HepG2 (cell line): ENCODE results near the gene CEBPE. TPM values are rescaled to one million over a fixed set of nuclear protein-coding genes. Genes with fewer than 3 reads are reported as not detected.

Experiments used
- AFF4 ChIP-seq: sonication (generic); formaldehyde crosslinking; IDR thresholded peaks from 2 replicates; pipeline ENCODE4 v1.4.0; 2020; ENCODE audit warnings: missing genetic modification reagents
- ARNT2 ChIP-seq: sonication (generic); formaldehyde crosslinking; IDR thresholded peaks from 2 replicates; pipeline ENCODE4 v1.8.0; 2022; ENCODE audit warnings: mild to moderate bottlenecking, low read depth, missing genetic modification reagents, moderate library complexity
- CBFB ChIP-seq: sonication (generic); formaldehyde crosslinking; IDR thresholded peaks from 2 replicates; pipeline ENCODE4 v1.4.0; 2020; ENCODE audit warnings: missing genetic modification reagents
- FOXK1 ChIP-seq: sonication (generic); formaldehyde crosslinking; IDR thresholded peaks from 2 replicates; pipeline ENCODE4 v1.4.0; 2020; ENCODE audit warnings: low read depth, missing genetic modification reagents, borderline replicate concordance
- GABPA ChIP-seq, 2 experiments: IDR thresholded peaks; 2 replicates each; pipeline ENCODE4 v1.6.1; 2011 to 2016; ENCODE audit warnings: low read depth in 2 of 2, low read length in 1 of 2, missing biosample characterization in 1 of 2, missing genetic modification characterization in 1 of 2
- HMGA1 ChIP-seq: sonication (generic); formaldehyde crosslinking; conservative IDR thresholded peaks from 2 replicates; pipeline ENCODE4 v1.4.0; 2020; ENCODE audit warnings: missing genetic modification reagents
- HMGXB3 ChIP-seq: sonication (generic); formaldehyde crosslinking; IDR thresholded peaks from 2 replicates; pipeline ENCODE4 v1.4.0; 2020; ENCODE audit warnings: missing genetic modification reagents, borderline replicate concordance
- KAT7 ChIP-seq: IDR thresholded peaks from 2 replicates; pipeline ENCODE4 v1.6.1; 2018; ENCODE audit warnings: borderline replicate concordance, missing compliant biosample characterization
- KLF13 ChIP-seq: sonication (generic); formaldehyde crosslinking; IDR thresholded peaks from 2 replicates; pipeline ENCODE4 v1.4.0; 2020; ENCODE audit warnings: mild to moderate bottlenecking, missing genetic modification reagents
- KLF16 ChIP-seq, 2 experiments: sonication (generic) in 1 of 2; formaldehyde crosslinking in 1 of 2; IDR thresholded peaks; 2 replicates each; pipeline versions ENCODE4 v1.6.1 to v1.8.0; 2016 to 2023; ENCODE audit warnings: missing genetic modification reagents in 2 of 2, missing compliant biosample characterization in 1 of 2
- MAFK ChIP-seq, 2 experiments: IDR thresholded peaks in 1 of 2; conservative IDR thresholded peaks in 1 of 2; 2 replicates each; pipeline ENCODE4 v1.6.1; 2011; ENCODE audit warnings: improper control_type of control experiment in 2 of 2, low read length in 2 of 2
- NKX3-1 ChIP-seq: sonication (generic); formaldehyde crosslinking; IDR thresholded peaks from 2 replicates; pipeline ENCODE4 v1.5.0; 2020; ENCODE audit warnings: missing genetic modification reagents
- PHF21A ChIP-seq: sonication (generic); formaldehyde crosslinking; IDR thresholded peaks from 2 replicates; pipeline ENCODE4 v1.5.0; 2020; ENCODE audit warnings: mild to moderate bottlenecking, missing genetic modification reagents
- RFXANK ChIP-seq: IDR thresholded peaks from 2 replicates; pipeline ENCODE4 v1.6.1; 2016
- SIN3B ChIP-seq: fragments of 150-350 bp; IDR thresholded peaks from 2 replicates; pipeline ENCODE4 v1.6.1; 2014; ENCODE audit warnings: low read length
- SIX1 ChIP-seq: sonication (generic); formaldehyde crosslinking; IDR thresholded peaks from 2 replicates; pipeline ENCODE4 v1.4.0; 2020; ENCODE audit warnings: missing genetic modification reagents, borderline replicate concordance
- SNAPC2 ChIP-seq: sonication (generic); formaldehyde crosslinking; IDR thresholded peaks from 2 replicates; pipeline ENCODE4 v1.8.1; 2022; ENCODE audit warnings: mild to moderate bottlenecking, missing genetic modification reagents
- ZBTB49 ChIP-seq: sonication (generic); formaldehyde crosslinking; IDR thresholded peaks from 2 replicates; pipeline ENCODE4 v1.4.0; 2020; ENCODE audit warnings: missing genetic modification reagents, borderline replicate concordance
- ZNF124 ChIP-seq: sonication (generic); formaldehyde crosslinking; IDR thresholded peaks from 2 replicates; pipeline ENCODE4 v1.4.0; 2020; ENCODE audit warnings: missing genetic modification reagents
- ZNF225 ChIP-seq: sonication (generic); formaldehyde crosslinking; IDR thresholded peaks from 2 replicates; pipeline ENCODE4 v1.4.0; 2020; ENCODE audit warnings: mild to moderate bottlenecking, missing genetic modification reagents
- ZNF616 ChIP-seq: sonication (generic); formaldehyde crosslinking; IDR thresholded peaks from 2 replicates; pipeline ENCODE4 v1.5.0; 2020; ENCODE audit warnings: low read depth, mild to moderate bottlenecking, missing genetic modification reagents
- polyA plus RNA-seq, 8 experiments: library from polyadenylated mRNA; depleted of rRNA in 3 of 8; stranded (reverse) in 7 of 8; unstranded in 1 of 8; fragments of >200 nt; fragmentation: Illumina TruSeq in 4 of 8; extraction: Trizol in 4 of 8; gene quantifications; 2 replicates each; pipeline versions ENCODE4 v1.2.1 to v1.2.3, GENCODE V29; 2011 to 2016; ENCODE audit warnings: low read depth in 4 of 8, missing spikeins in 1 of 8, mixed read lengths in 1 of 8; ENCODE audit not compliant: insufficient read depth in 1 of 8
- total RNA-seq, 5 experiments: library from RNA; depleted of rRNA; stranded (reverse); fragments of >200 nt; fragmentation: Illumina TruSeq; extraction: Trizol; gene quantifications; 2 replicates each; pipeline ENCODE4 v1.2.3, GENCODE V29; 2016; ENCODE audit warnings: low read depth in 1 of 5

The CEBPE gene
- total and polyA plus RNA-seq, 2 of the 13 experiments (the other 11 are each of a cell fraction or from before 2014, with no cell fraction given), result 0.09 to 0.11 TPM

GRCh38 chr14:23076785-23077408, 42.2 kb downstream of the CEBPE start (continued):
- TF ChIP-seq AFF4 (no peak), FOXK1 (CRISPR knock-in tag) (no peak), RFXANK (no peak), MAFK (conservative IDR thresholded peaks at IDR 0.05 in 1 of 2, IDR thresholded peaks at IDR 0.05 in 1 of 2; ENCODE audit: low read length in 2 of 2) (peak; percentile 49 to 57; a peak in 3 of 4 replicates), HMGXB3 (CRISPR knock-in tag) (no peak), NKX3-1 (CRISPR knock-in tag) (no peak), ZNF616 (CRISPR knock-in tag) (no peak), ZBTB49 (CRISPR knock-in tag) (no peak), SIN3B (no peak), PHF21A (CRISPR knock-in tag) (no peak), KLF16 (CRISPR knock-in tag; IDR thresholded peaks at IDR 0.05) (0 out of 4 replicates have a peak, but pooled peaks of 1 of the 2 experiments have one; percentile 17), ZNF124 (CRISPR knock-in tag) (no peak), ARNT2 (CRISPR knock-in tag) (no peak), ZNF225 (CRISPR knock-in tag) (no peak), GABPA (IDR thresholded peaks at IDR 0.05; ENCODE audit: low read depth, low read length) (no peak), GABPA (CRISPR knock-in tag; IDR thresholded peaks at IDR 0.05; ENCODE audit: low read depth) (no peak), SNAPC2 (CRISPR knock-in tag) (0 out of 2 replicates have a peak, but pooled peaks have one; percentile 29), KLF13 (no peak), KAT7 (CRISPR knock-in tag) (no peak), CBFB (CRISPR knock-in tag) (no peak), SIX1 (no peak), HMGA1 (CRISPR knock-in tag) (no peak)
